ENCODE data around the gene SHISA6.
"Not testable (repeated sequence)": the region's sequence is repeated elsewhere in the genome, so short reads cannot be mapped to it uniquely, and the experiment has no call there.

SHISA6 gene

GRCh38 chr17:11309850-11310249 is 68.8 kb downstream of the SHISA6 start:
- CTCF ChIA-PET = no interaction called here
- POLR2A ChIA-PET = no interaction called here
- DNase-seq (ENCODE audit: extremely low spot score) = no peak
- TF ChIP-seq, protein P1, sequence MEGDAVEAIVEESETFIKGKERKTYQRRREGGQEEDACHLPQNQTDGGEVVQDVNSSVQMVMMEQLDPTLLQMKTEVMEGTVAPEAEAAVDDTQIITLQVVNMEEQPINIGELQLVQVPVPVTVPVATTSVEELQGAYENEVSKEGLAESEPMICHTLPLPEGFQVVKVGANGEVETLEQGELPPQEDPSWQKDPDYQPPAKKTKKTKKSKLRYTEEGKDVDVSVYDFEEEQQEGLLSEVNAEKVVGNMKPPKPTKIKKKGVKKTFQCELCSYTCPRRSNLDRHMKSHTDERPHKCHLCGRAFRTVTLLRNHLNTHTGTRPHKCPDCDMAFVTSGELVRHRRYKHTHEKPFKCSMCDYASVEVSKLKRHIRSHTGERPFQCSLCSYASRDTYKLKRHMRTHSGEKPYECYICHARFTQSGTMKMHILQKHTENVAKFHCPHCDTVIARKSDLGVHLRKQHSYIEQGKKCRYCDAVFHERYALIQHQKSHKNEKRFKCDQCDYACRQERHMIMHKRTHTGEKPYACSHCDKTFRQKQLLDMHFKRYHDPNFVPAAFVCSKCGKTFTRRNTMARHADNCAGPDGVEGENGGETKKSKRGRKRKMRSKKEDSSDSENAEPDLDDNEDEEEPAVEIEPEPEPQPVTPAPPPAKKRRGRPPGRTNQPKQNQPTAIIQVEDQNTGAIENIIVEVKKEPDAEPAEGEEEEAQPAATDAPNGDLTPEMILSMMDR (IDR thresholded peaks at IDR 0.05; ENCODE audit: control extremely low read depth, extremely low read depth, low read depth, missing control alignments) = no peak

- CTCF ChIA-PET, POLR2A ChIA-PET: not testable (repeated sequence)
Observed at GRCh38 chr17:11316451-11316850, 75.4 kb downstream of the SHISA6 start.

GRCh38 chr17:11318207-11318606 is 77.2 kb downstream of the SHISA6 start:
- ChIA-PET POLR2A (no interaction called here), CTCF (no interaction called here)
- TF ChIP-seq, protein P1 (IDR thresholded peaks at IDR 0.05; ENCODE audit: control extremely low read depth, extremely low read depth, low read depth, missing control alignments) = no peak
- no peak for DNase-seq (ENCODE audit: extremely low spot score)

More at GRCh38 chr17:11316451-11316850, 75.4 kb downstream of the SHISA6 start:
- not testable (repeated sequence) for DNase-seq (ENCODE audit: extremely low spot score)

GRCh38 chr17:11319894-11320293 is 78.9 kb downstream of the SHISA6 start:
- ChIA-PET POLR2A (no interaction called here), CTCF (no interaction called here)
- TF ChIP-seq, protein P1 (IDR thresholded peaks at IDR 0.05; ENCODE audit: control extremely low read depth, extremely low read depth, low read depth, missing control alignments) = no peak
- no peak for DNase-seq (ENCODE audit: extremely low spot score)

- no peak for DNase-seq (ENCODE audit: extremely low spot score)
- POLR2A ChIA-PET = no interaction called here
- CTCF ChIA-PET = no interaction called here
- TF ChIP-seq, protein P1 (IDR thresholded peaks at IDR 0.05; ENCODE audit: control extremely low read depth, extremely low read depth, low read depth, missing control alignments) = no peak
Observed at GRCh38 chr17:11324021-11324420, 83.0 kb downstream of the SHISA6 start.

DNA sequence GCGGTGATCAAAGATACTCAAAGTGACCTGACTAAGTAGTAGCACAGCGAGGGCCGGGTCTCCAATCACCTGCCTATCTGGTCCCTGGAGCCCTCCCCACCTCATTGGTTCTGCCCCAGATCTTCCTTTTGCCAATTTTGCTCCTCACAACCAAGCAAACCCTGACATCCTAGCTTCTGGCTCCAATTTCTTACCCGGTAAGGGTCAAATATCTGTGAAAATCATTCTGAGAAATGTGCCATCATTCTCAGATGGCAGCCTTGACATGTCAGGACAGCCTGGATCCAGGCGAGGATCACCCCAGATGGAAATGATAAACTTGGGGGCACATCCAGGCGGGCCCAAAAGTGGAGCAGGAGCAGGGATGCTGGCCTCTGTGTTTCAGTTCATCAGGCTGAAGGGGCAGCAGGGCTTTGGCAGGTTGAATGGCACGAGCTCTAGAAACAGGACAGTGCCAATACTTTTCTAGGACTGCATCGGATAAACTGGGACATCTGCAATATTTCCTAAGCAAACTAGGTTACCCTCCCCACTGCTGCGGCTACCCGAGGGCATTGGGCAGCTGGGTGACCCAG is 83.9 kb downstream of the SHISA6 start:
- TF ChIP-seq, protein P1 (IDR thresholded peaks at IDR 0.05; ENCODE audit: control extremely low read depth, extremely low read depth, low read depth, missing control alignments) = no peak
- POLR2A ChIA-PET = no interaction called here
- DNase-seq (ENCODE audit: extremely low spot score) = no peak
- CTCF ChIA-PET = no interaction called here

GRCh38 chr17:11326492-11326891 is 85.5 kb downstream of the SHISA6 start:
- TF ChIP-seq, protein P1 (IDR thresholded peaks at IDR 0.05; ENCODE audit: control extremely low read depth, extremely low read depth, low read depth, missing control alignments) = no peak
- ChIA-PET CTCF (no interaction called here), POLR2A (no interaction called here)
- no peak for DNase-seq (ENCODE audit: extremely low spot score)

Data from GM10248 (cell line).